ENCODE measurements around the gene HOXC9. TPM values are rescaled to one million over a fixed set of nuclear protein-coding genes. Genes with fewer than 3 reads are reported as not detected.
A peak's percentile ranks its signal among the peaks of the same experiment; 100 is the strongest.

HOXC9 gene
- total RNA-seq, 1 experiment from 2014 or later: not detected

DNA sequence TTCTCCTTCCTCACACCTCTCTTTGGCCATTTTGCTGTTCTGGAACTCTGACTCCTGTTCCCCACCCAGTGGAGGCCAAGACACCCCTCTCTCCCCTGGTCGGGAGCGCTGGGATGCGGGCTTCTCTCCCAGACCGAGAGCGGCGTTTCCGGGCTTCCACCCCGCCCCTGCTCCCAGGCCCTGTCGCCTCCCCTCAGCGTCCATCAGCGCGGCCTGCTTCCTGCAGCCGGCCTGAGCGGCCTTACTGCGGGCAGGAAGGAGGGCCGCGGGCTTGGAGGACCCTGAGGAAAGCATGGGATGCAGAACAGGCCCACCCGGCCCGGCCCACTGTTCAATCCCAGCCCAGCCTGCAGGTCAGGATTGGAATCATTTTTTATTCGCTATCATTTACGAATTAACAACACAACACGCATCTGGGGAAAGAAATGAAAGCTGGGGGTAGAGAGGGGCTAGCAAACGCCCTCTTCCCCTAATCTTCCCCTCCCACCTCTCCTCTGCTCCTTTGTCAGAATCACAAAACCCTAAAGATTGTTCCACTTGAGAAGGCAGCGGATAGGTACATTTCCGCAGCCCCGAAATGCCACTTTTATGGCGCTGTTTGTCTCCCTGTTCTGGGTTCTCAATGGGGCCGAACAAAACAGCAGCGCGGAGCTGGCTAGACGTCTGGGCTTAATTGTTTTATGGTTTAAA lies 5.0 kb downstream of the HOXC9 start:
- DNase-seq (ENCODE audit: low spot score) (peak; percentile 60), ATAC-seq (peak; percentile 19)
- no peaks in the 10 kb centered on the region for H3K9me3 Mint-ChIP-seq
- ChIA-PET CTCF (interaction anchor here (0.7 to 10.8 kb wide), 18 partner anchors 9 to 303 kb away, joined by 3 to 107 read pairs (median 7); partner anchors contain the start of genes HOXC10, HOXC5 and SMUG1), POLR2A (no interaction called here)
- peak overlapping the region; percentile 28; the same call in 1 of the 2 replicates for H3K4me3 Mint-ChIP-seq
- peaks cover 17% of the 10 kb centered on the region for H3K4me1 Mint-ChIP-seq
- no peaks in the 10 kb centered on the region; the same call in 1 of the 2 replicates for H3K36me3 Mint-ChIP-seq
- peaks cover 100% of the 10 kb centered on the region for H3K27me3 Mint-ChIP-seq (ENCODE audit: low read depth)
- no peak overlapping the region for H3K27ac Mint-ChIP-seq
- TF ChIP-seq ZNF416 (CRISPR knock-in tag; IDR thresholded peaks at IDR 0.05) (no peak), CREM (CRISPR knock-in tag; IDR thresholded peaks at IDR 0.05) (no peak), ATF1 (CRISPR knock-in tag; IDR thresholded peaks at IDR 0.05) (no peak)
- TF ChIP-seq, protein P1, sequence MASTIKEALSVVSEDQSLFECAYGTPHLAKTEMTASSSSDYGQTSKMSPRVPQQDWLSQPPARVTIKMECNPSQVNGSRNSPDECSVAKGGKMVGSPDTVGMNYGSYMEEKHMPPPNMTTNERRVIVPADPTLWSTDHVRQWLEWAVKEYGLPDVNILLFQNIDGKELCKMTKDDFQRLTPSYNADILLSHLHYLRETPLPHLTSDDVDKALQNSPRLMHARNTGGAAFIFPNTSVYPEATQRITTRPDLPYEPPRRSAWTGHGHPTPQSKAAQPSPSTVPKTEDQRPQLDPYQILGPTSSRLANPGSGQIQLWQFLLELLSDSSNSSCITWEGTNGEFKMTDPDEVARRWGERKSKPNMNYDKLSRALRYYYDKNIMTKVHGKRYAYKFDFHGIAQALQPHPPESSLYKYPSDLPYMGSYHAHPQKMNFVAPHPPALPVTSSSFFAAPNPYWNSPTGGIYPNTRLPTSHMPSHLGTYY (CRISPR knock-in tag; IDR thresholded peaks at IDR 0.05): no peak
- TF ChIP-seq, protein P2, sequence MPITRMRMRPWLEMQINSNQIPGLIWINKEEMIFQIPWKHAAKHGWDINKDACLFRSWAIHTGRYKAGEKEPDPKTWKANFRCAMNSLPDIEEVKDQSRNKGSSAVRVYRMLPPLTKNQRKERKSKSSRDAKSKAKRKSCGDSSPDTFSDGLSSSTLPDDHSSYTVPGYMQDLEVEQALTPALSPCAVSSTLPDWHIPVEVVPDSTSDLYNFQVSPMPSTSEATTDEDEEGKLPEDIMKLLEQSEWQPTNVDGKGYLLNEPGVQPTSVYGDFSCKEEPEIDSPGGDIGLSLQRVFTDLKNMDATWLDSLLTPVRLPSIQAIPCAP (CRISPR knock-in tag; IDR thresholded peaks at IDR 0.05): no peak

DNA sequence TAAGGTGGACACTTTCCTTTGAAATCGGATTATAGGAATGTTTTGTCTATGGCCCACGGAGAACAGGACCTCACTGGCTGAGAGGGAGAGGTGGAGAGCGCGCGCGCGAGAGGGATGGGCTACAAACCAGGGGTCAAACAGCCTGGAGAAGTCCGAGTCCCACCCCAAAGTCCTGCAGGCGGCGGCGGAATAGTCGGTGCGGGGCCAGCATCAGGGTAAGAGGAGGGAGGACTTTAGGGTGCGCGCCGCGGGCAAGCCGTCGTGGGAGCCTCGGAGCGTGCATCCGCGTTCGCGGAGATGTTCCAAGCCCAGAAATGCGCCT lies 5.5 kb downstream of the HOXC9 start:
- ATAC-seq (no peak), DNase-seq (ENCODE audit: low spot score) (no peak)
- CTCF ChIA-PET: interaction anchor here (0.6 to 10.8 kb wide), 37 partner anchors 9 to 374 kb away, joined by 3 to 107 read pairs (median 4); partner anchors contain the start of genes HOXC10, HOXC5, HOXC6 and SMUG1
- no peaks in the 10 kb centered on the region for H3K9me3 Mint-ChIP-seq
- no peaks in the 10 kb centered on the region; the same call in 1 of the 2 replicates for H3K36me3 Mint-ChIP-seq
- no peak overlapping the region for H3K27ac Mint-ChIP-seq
- TF ChIP-seq, protein P1 (CRISPR knock-in tag; IDR thresholded peaks at IDR 0.05): no peak
- TF ChIP-seq FOXK1 (CRISPR knock-in tag; IDR thresholded peaks at IDR 0.05) (no peak), MXD4 (CRISPR knock-in tag; IDR thresholded peaks at IDR 0.05; ENCODE audit: borderline replicate concordance) (no peak), ZNF671 (CRISPR knock-in tag; IDR thresholded peaks at IDR 0.05) (no peak), ZNF416 (CRISPR knock-in tag; IDR thresholded peaks at IDR 0.05) (no peak), NR1H2 (CRISPR knock-in tag; IDR thresholded peaks at IDR 0.05) (no peak), ZNF121 (CRISPR knock-in tag; IDR thresholded peaks at IDR 0.05) (no peak), ESRRA (CRISPR knock-in tag; IDR thresholded peaks at IDR 0.05; ENCODE audit: borderline replicate concordance) (no peak)
- TF ChIP-seq, protein P3, sequence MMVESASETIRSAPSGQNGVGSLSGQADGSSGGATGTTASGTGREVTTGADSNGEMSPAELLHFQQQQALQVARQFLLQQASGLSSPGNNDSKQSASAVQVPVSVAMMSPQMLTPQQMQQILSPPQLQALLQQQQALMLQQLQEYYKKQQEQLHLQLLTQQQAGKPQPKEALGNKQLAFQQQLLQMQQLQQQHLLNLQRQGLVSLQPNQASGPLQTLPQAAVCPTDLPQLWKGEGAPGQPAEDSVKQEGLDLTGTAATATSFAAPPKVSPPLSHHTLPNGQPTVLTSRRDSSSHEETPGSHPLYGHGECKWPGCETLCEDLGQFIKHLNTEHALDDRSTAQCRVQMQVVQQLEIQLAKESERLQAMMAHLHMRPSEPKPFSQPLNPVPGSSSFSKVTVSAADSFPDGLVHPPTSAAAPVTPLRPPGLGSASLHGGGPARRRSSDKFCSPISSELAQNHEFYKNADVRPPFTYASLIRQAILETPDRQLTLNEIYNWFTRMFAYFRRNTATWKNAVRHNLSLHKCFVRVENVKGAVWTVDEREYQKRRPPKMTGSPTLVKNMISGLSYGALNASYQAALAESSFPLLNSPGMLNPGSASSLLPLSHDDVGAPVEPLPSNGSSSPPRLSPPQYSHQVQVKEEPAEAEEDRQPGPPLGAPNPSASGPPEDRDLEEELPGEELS (CRISPR knock-in tag; IDR thresholded peaks at IDR 0.05): no peak
- TF ChIP-seq, protein P4, sequence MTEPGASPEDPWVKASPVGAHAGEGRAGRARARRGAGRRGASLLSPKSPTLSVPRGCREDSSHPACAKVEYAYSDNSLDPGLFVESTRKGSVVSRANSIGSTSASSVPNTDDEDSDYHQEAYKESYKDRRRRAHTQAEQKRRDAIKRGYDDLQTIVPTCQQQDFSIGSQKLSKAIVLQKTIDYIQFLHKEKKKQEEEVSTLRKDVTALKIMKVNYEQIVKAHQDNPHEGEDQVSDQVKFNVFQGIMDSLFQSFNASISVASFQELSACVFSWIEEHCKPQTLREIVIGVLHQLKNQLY (CRISPR knock-in tag; IDR thresholded peaks at IDR 0.05): no peak
- TF ChIP-seq, protein P5, sequence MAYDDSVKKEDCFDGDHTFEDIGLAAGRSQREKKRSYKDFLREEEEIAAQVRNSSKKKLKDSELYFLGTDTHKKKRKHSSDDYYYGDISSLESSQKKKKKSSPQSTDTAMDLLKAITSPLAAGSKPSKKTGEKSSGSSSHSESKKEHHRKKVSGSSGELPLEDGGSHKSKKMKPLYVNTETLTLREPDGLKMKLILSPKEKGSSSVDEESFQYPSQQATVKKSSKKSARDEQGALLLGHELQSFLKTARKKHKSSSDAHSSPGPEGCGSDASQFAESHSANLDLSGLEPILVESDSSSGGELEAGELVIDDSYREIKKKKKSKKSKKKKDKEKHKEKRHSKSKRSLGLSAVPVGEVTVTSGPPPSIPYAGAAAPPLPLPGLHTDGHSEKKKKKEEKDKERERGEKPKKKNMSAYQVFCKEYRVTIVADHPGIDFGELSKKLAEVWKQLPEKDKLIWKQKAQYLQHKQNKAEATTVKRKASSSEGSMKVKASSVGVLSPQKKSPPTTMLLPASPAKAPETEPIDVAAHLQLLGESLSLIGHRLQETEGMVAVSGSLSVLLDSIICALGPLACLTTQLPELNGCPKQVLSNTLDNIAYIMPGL (CRISPR knock-in tag; IDR thresholded peaks at IDR 0.05): no peak
- H3K27me3 Mint-ChIP-seq (ENCODE audit: low read depth): peaks cover 100% of the 10 kb centered on the region
- peak overlapping the region; percentile 28 for H3K4me3 Mint-ChIP-seq
- H3K4me1 Mint-ChIP-seq: peaks cover 17% of the 10 kb centered on the region
- POLR2A ChIA-PET: no interaction called here

Data from WTC11 (cell line).